CD8-positive, alpha-beta memory T cell (primary cell): ENCODE results near the gene ERMARD. TPM values are rescaled to one million over a fixed set of nuclear protein-coding genes. Genes with fewer than 3 reads are reported as not detected.

Source experiments
- CTCF ChIA-PET: fragments of 350-600 bp; sonication (Branson Sonifier 250); formaldehyde crosslinking; loops from one replicate; lab custom pipeline; 2021; ENCODE audit warnings: antibody characterized with exemption; lab: Charles Lee
- POLR2A ChIA-PET: fragments of 350-600 bp; sonication (Branson Sonifier 250); formaldehyde crosslinking; loops from one replicate; lab custom pipeline; 2021; ENCODE audit warnings: antibody characterized with exemption; lab: Charles Lee
- DNase-seq, 5 donors: peaks; one replicate each; pipeline versions ENCODE4 v3.0.0 to v3.0.0-alpha.2; 2020 to 2022; ENCODE audit warnings: mixed read lengths in 1 of 5
- H3K27ac ChIP-seq: one replicate; pipeline ENCODE4 v1.7.0; 2013; ENCODE audit warnings: low read depth, mild to moderate bottlenecking, low read length, moderate library complexity
- H3K27me3 ChIP-seq: 2 replicates; pipeline ENCODE4 v1.7.0; 2013; ENCODE audit warnings: low read length, mild to moderate bottlenecking; ENCODE audit not compliant: insufficient read depth, poor library complexity, severe bottlenecking
- H3K36me3 ChIP-seq: 2 replicates; pipeline ENCODE4 v1.7.0; 2013; ENCODE audit warnings: mild to moderate bottlenecking, low read length, moderate library complexity; ENCODE audit not compliant: insufficient read depth
- H3K4me1 ChIP-seq: 2 replicates; pipeline ENCODE4 v1.7.0; 2013; ENCODE audit warnings: mild to moderate bottlenecking, low read length, moderate library complexity; ENCODE audit not compliant: insufficient read depth
- H3K4me3 ChIP-seq: 2 replicates; pipeline ENCODE4 v1.7.0; 2013; ENCODE audit warnings: mild to moderate bottlenecking, low read length
- H3K9me3 ChIP-seq: 2 replicates; pipeline ENCODE4 v1.7.0; 2013; ENCODE audit warnings: mild to moderate bottlenecking, low read length
- H3K27ac Mint-ChIP-seq, 8 donors: one replicate each; pipeline ENCODE4 v1.8.0; 2020 to 2021; ENCODE audit warnings: mixed read lengths in 8 of 8, mild to moderate bottlenecking in 6 of 8, inconsistent platforms in 3 of 8, moderate library complexity in 3 of 8
- H3K27me3 Mint-ChIP-seq, 2 donors: one replicate each; pipeline ENCODE4 v1.8.0; 2020 to 2021; ENCODE audit warnings: mixed read lengths in 2 of 2, mild to moderate bottlenecking in 1 of 2, moderate library complexity in 1 of 2
- H3K36me3 Mint-ChIP-seq, 3 donors: one replicate each; pipeline ENCODE4 v1.8.0; 2020 to 2021; ENCODE audit warnings: mixed read lengths in 3 of 3, inconsistent platforms in 1 of 3, mild to moderate bottlenecking in 1 of 3
- H3K4me1 Mint-ChIP-seq, 3 donors: one replicate each; pipeline ENCODE4 v1.8.0; 2020 to 2021; ENCODE audit warnings: mixed read lengths in 3 of 3, inconsistent platforms in 1 of 3, mild to moderate bottlenecking in 1 of 3
- H3K4me3 Mint-ChIP-seq, 7 donors: one replicate each; pipeline ENCODE4 v1.8.0; 2020 to 2021; ENCODE audit warnings: mixed read lengths in 7 of 7, mild to moderate bottlenecking in 6 of 7, moderate library complexity in 4 of 7, inconsistent platforms in 2 of 7
- H3K9me3 Mint-ChIP-seq, 5 donors: one replicate each; pipeline ENCODE4 v1.8.0; 2020 to 2022; ENCODE audit warnings: mixed read lengths in 5 of 5, mild to moderate bottlenecking in 3 of 5, moderate library complexity in 2 of 5, inconsistent platforms in 1 of 5
- polyA plus RNA-seq: library from polyadenylated mRNA; unstranded; fragments of 300-500 nt; fragmentation: Illumina TruSeq; gene quantifications from one replicate; pipeline ENCODE4 v1.2.3, GENCODE V29; 2021
- total RNA-seq, 2 experiments: library from RNA; stranded (reverse); gene quantifications; one replicate each; pipeline ENCODE4 v1.2.3, GENCODE V29; 2021

ERMARD gene
- total and polyA plus RNA-seq, 3 experiments from 2014 or later, result 12.1 to 27.9 (median 26.2) TPM

GRCh38 chr6:169714178-169714577 lies 37.2 kb upstream of the ERMARD start:
- Histone ChIP-seq H3K27me3 (no peaks in the 10 kb centered on the region), H3K9me3 (no peaks in the 10 kb centered on the region), H3K4me3 (no peak overlapping the region), H3K36me3 (peaks cover 32% of the 10 kb centered on the region), H3K27ac (no peak overlapping the region), H3K4me1 (peaks cover 3% of the 10 kb centered on the region)
- DNase-seq, result no peak
- Mint-ChIP-seq H3K9me3 (no peaks in the 10 kb centered on the region), H3K4me1 (peaks cover 8 to 23% (median 12%) of the 10 kb centered on the region in 3 donors), H3K4me3 (no peak overlapping the region), H3K27ac (no peak overlapping the region), H3K27me3 (no peaks in the 10 kb centered on the region), H3K36me3 (peaks cover 5 to 73% (median 9%) of the 10 kb centered on the region in 3 donors)
- POLR2A ChIA-PET, result no interaction called here
- CTCF ChIA-PET, result interaction anchor here (1.2 kb wide), 1 partner anchor 12 kb away, joined by 3 read pairs; the partner anchor contains the start of genes C6orf120 and WDR27

GRCh38 chr6:169714595-169714994 lies 36.8 kb upstream of the ERMARD start:
- Mint-ChIP-seq H3K4me3 (no peak overlapping the region), H3K27me3 (no peaks in the 10 kb centered on the region), H3K4me1 (peaks cover 12 to 25% (median 16%) of the 10 kb centered on the region in 3 donors), H3K36me3 (peaks cover 5 to 72% (median 9%) of the 10 kb centered on the region in 3 donors), H3K9me3 (no peaks in the 10 kb centered on the region), H3K27ac (no peak overlapping the region)
- H3K27ac ChIP-seq, result no peak overlapping the region
- DNase-seq, result no peak
- H3K4me3 ChIP-seq, result no peak overlapping the region
- H3K4me1 ChIP-seq, result peaks cover 7% of the 10 kb centered on the region
- peaks cover 32% of the 10 kb centered on the region for H3K36me3 ChIP-seq
- no peaks in the 10 kb centered on the region for H3K27me3 ChIP-seq
- H3K9me3 ChIP-seq, result no peaks in the 10 kb centered on the region
- ChIA-PET POLR2A (interaction anchor here (1.1 kb wide), 1 partner anchor 8 kb away, joined by 3 read pairs; no protein-coding TSS in a partner anchor), CTCF (interaction anchor here (0.8 kb wide), 1 partner anchor 10 kb away, joined by 3 read pairs; no protein-coding TSS in a partner anchor)

- Mint-ChIP-seq H3K4me3 (peak overlapping the region in 1 of 7 donors; percentile 40), H3K9me3 (no peaks in the 10 kb centered on the region), H3K36me3 (peaks cover 5 to 52% (median 7%) of the 10 kb centered on the region in 3 donors), H3K27me3 (no peaks in the 10 kb centered on the region), H3K27ac (peak overlapping the region in 5 of 8 donors; percentile 29 to 74 (median 45)), H3K4me1 (peaks cover 35 to 59% (median 53%) of the 10 kb centered on the region in 3 donors)
- ChIA-PET POLR2A (interaction anchor here (1.5 kb wide), 1 partner anchor 17 kb away, joined by 7 read pairs; the partner anchor contains the start of genes C6orf120 and WDR27), CTCF (interaction anchor here (1.1 to 2.4 kb wide), 2 partner anchors 17 to 32 kb away, joined by 4 to 7 read pairs; partner anchors contain the start of genes C6orf120, DYNLT2, ERMARD and WDR27)
- H3K4me1 ChIP-seq, result peaks cover 35% of the 10 kb centered on the region
- H3K27ac ChIP-seq, result no peak overlapping the region
- peaks cover 17% of the 10 kb centered on the region for H3K36me3 ChIP-seq
- H3K9me3 ChIP-seq, result no peaks in the 10 kb centered on the region
- H3K4me3 ChIP-seq, result no peak overlapping the region
- no peak for DNase-seq
- no peaks in the 10 kb centered on the region for H3K27me3 ChIP-seq
Observed at GRCh38 chr6:169719117-169719516, 32.3 kb upstream of the ERMARD start.

GRCh38 chr6:169720207-169720855 lies 31.1 kb upstream of the ERMARD start:
- Mint-ChIP-seq H3K36me3 (peaks cover 0 to 43% (median 0%) of the 10 kb centered on the region in 3 donors), H3K4me3 (peak overlapping the region in 2 of 7 donors; percentile 4 to 64), H3K27ac (peak overlapping the region; percentile 11 to 79 (median 58)), H3K9me3 (no peaks in the 10 kb centered on the region), H3K4me1 (peaks cover 39 to 64% (median 57%) of the 10 kb centered on the region in 3 donors), H3K27me3 (no peaks in the 10 kb centered on the region)
- CTCF ChIA-PET, result interaction anchor here (1.1 to 2.4 kb wide), 2 partner anchors 18 to 31 kb away, joined by 4 to 7 read pairs; partner anchors contain the start of genes C6orf120, DYNLT2, ERMARD and WDR27
- Histone ChIP-seq H3K36me3 (peaks cover 6% of the 10 kb centered on the region), H3K9me3 (no peaks in the 10 kb centered on the region), H3K27me3 (no peaks in the 10 kb centered on the region), H3K4me1 (peaks cover 39% of the 10 kb centered on the region), H3K27ac (no peak overlapping the region), H3K4me3 (no peak overlapping the region)
- no peak for DNase-seq
- POLR2A ChIA-PET, result interaction anchor here (1.5 kb wide), 1 partner anchor 18 kb away, joined by 7 read pairs; the partner anchor contains the start of genes C6orf120 and WDR27

GRCh38 chr6:169722362-169723199 lies 28.8 kb upstream of the ERMARD start:
- Histone ChIP-seq H3K4me1 (peaks cover 42% of the 10 kb centered on the region), H3K27ac (peak overlapping the region; percentile 81), H3K36me3 (no peaks in the 10 kb centered on the region), H3K4me3 (peak overlapping the region; percentile 75), H3K27me3 (no peaks in the 10 kb centered on the region), H3K9me3 (no peaks in the 10 kb centered on the region)
- Mint-ChIP-seq H3K36me3 (peaks cover 0 to 24% (median 0%) of the 10 kb centered on the region in 3 donors), H3K9me3 (no peaks in the 10 kb centered on the region), H3K4me1 (peaks cover 44 to 68% (median 63%) of the 10 kb centered on the region in 3 donors), H3K4me3 (peak overlapping the region; percentile 87 to 99 (median 90)), H3K27me3 (no peaks in the 10 kb centered on the region), H3K27ac (peak overlapping the region; percentile 90 to 99 (median 94))
- ChIA-PET CTCF (interaction anchor here (1.1 to 1.9 kb wide), 3 partner anchors 11 to 29 kb away, joined by 3 to 12 read pairs (median 6); partner anchors contain the start of genes C6orf120, DYNLT2, ERMARD and WDR27), POLR2A (interaction anchor here (0.9 to 5.6 kb wide), 6 partner anchors 8 to 831 kb away, joined by 3 to 69 read pairs (median 8); partner anchors contain the start of genes C6orf120, DYNLT2, ERMARD and PSMB1)
- peak in 3 of 5 donors; percentile 16 to 59 (median 22) for DNase-seq

- H3K4me1 Mint-ChIP-seq, result peaks cover 42 to 64% (median 56%) of the 10 kb centered on the region in 3 donors
- CTCF ChIA-PET, result interaction anchor here (1.7 kb wide), 1 partner anchor 28 kb away, joined by 6 read pairs; the partner anchor contains the start of genes DYNLT2 and ERMARD
- H3K27ac ChIP-seq, result peak overlapping the region; percentile 81
- peak overlapping the region; percentile 87 to 99 (median 90) for H3K4me3 Mint-ChIP-seq
- peak; percentile 54 to 82 (median 75) for DNase-seq
- no peaks in the 10 kb centered on the region for H3K27me3 Mint-ChIP-seq
- POLR2A ChIA-PET, result interaction anchor here (0.9 to 5.6 kb wide), 6 partner anchors 8 to 830 kb away, joined by 3 to 69 read pairs (median 8); partner anchors contain the start of genes C6orf120, DYNLT2, ERMARD and PSMB1
- H3K27me3 ChIP-seq, result no peaks in the 10 kb centered on the region
- H3K27ac Mint-ChIP-seq, result peak overlapping the region; percentile 90 to 99 (median 94)
- peaks cover 42% of the 10 kb centered on the region for H3K4me1 ChIP-seq
- peak overlapping the region; percentile 75 for H3K4me3 ChIP-seq
- H3K9me3 Mint-ChIP-seq, result no peaks in the 10 kb centered on the region
- H3K36me3 ChIP-seq, result no peaks in the 10 kb centered on the region
- no peaks in the 10 kb centered on the region for H3K9me3 ChIP-seq
- H3K36me3 Mint-ChIP-seq, result peaks cover 0 to 23% (median 0%) of the 10 kb centered on the region in 3 donors
Observed at GRCh38 chr6:169723200-169723909, 28.1 kb upstream of the ERMARD start.
